ENCODE results near the gene SLC1A7. TPM values are rescaled to one million over a fixed set of nuclear protein-coding genes. Genes with fewer than 3 reads are reported as not detected.

SLC1A7 gene
- total and polyA plus RNA-seq, 2 donors (not counting 1 experiment from before 2014, with no cell fraction given) = 0.10 TPM; not detected in 1

DNA sequence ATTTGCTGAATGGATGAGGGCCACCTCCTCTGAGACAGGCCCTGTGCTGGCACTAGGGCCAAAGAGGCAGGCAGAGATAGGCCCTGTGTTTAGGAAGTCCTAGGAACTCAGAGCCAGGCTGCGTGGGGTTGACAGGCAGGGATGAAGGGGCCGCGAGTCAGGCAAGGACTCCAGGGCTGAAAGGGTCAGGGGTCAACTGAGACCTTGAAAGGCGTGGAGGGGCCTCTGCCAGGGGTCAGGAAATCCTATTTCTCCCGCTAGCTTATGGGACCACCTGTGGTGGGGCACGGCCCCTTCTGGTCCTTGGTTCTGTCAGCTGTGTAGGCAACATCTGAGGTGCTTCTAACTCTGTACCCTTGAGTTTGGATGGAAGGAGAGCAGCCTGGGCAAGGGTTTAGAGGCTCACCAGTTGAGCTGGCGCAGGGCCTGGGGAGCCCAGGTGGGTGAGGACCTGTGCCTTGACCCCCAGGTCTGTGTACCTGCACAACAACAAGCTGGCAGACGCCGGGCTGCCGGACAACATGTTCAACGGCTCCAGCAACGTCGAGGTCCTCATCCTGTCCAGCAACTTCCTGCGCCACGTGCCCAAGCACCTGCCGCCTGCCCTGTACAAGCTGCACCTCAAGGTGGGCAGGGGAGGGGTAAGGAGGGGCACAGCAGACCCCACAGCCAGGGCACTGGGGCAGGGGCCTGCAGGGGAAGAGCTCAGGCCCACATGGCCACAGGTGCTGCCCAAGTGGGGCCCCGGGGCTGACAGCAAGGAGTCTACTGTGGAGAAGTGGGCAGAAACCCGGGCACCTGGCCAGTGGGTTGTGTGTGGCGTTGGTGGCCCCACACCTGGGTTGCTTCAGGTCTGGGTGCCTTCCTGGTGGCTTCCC, 65.5 kb downstream of the SLC1A7 start:
- Histone ChIP-seq H3K79me2 (ENCODE audit: control insufficient read depth, insufficient read depth, low read length) (no peaks in the 10 kb centered on the region), H3K27ac (ENCODE audit: low read length in 2 of 2) (no peak overlapping the region), H4K20me1 (ENCODE audit: control insufficient read depth, insufficient read depth, low read length, poor library complexity, severe bottlenecking) (no peaks in the 10 kb centered on the region), H3K36me3 (replicated peaks in 1 of 2; ENCODE audit: control extremely low read depth in 1 of 2, control insufficient read depth in 1 of 2, extremely low read depth in 1 of 2, insufficient read depth in 2 of 2, low read length in 1 of 2) (no peaks in the 10 kb centered on the region), H2AFZ (ENCODE audit: insufficient read depth, low read depth, low read length, poor library complexity, severe bottlenecking) (no peak overlapping the region), H3K4me2 (replicated peaks; ENCODE audit: low read depth, low read length, poor library complexity, severe bottlenecking) (no peak overlapping the region), H3K9me3 (ENCODE audit: control extremely low read depth in 1 of 3, control insufficient read depth in 2 of 3, insufficient read depth in 1 of 3, low read length in 2 of 3) (no peaks in the 10 kb centered on the region), H3K4me1 (ENCODE audit: control insufficient read depth in 2 of 2, insufficient read depth in 2 of 2, low read length in 2 of 2) (no peaks in the 10 kb centered on the region), H3K9ac (ENCODE audit: low read length) (no peak overlapping the region), H3K4me3 (ENCODE audit: control extremely low read depth in 1 of 5, extremely low read depth in 1 of 5, insufficient read depth in 1 of 5, low read depth in 2 of 5, low read length in 4 of 5) (no peak overlapping the region), H3K27me3 (replicated peaks in 1 of 4; ENCODE audit: control extremely low read depth in 1 of 4, control insufficient read depth in 3 of 4, insufficient read depth in 4 of 4, low read length in 3 of 4) (no peaks in the 10 kb centered on the region)
- no peak for DNase-seq
- Mint-ChIP-seq H3K27me3 (no peaks in the 10 kb centered on the region), H3K9me3 (ENCODE audit: insufficient read depth) (no peaks in the 10 kb centered on the region), H3K4me1 (no peaks in the 10 kb centered on the region), H3K27ac (no peak overlapping the region), H3K4me3 (no peak overlapping the region)
- TF ChIP-seq, protein P1, sequence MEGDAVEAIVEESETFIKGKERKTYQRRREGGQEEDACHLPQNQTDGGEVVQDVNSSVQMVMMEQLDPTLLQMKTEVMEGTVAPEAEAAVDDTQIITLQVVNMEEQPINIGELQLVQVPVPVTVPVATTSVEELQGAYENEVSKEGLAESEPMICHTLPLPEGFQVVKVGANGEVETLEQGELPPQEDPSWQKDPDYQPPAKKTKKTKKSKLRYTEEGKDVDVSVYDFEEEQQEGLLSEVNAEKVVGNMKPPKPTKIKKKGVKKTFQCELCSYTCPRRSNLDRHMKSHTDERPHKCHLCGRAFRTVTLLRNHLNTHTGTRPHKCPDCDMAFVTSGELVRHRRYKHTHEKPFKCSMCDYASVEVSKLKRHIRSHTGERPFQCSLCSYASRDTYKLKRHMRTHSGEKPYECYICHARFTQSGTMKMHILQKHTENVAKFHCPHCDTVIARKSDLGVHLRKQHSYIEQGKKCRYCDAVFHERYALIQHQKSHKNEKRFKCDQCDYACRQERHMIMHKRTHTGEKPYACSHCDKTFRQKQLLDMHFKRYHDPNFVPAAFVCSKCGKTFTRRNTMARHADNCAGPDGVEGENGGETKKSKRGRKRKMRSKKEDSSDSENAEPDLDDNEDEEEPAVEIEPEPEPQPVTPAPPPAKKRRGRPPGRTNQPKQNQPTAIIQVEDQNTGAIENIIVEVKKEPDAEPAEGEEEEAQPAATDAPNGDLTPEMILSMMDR (IDR thresholded peaks at IDR 0.05) = no peak
- no peak for TF ChIP-seq EZH2 (IDR thresholded peaks at IDR 0.05; ENCODE audit: borderline replicate concordance, insufficient read depth, low read depth, low read length, poor library complexity, severe bottlenecking)
- POLR2A ChIA-PET = no interaction called here
- CTCF ChIA-PET = no interaction called here
- 88% methylated on average over 19 of the region's 19 CpGs for WGBS (ENCODE audit: insufficient coverage)
- no peak for ATAC-seq (ENCODE audit: low read depth)
- intact Hi-C loops (cut with micrococcal nuclease) = no loop called here

- no peaks in the 10 kb centered on the region for H3K27me3 Mint-ChIP-seq
- 93% methylated on average over 9 of the region's 9 CpGs for WGBS (ENCODE audit: insufficient coverage)
Observed at GRCh38 chr1:53076165-53076564, 66.3 kb downstream of the SLC1A7 start.

More at GRCh38 chr1:53076165-53076564, 66.3 kb downstream of the SLC1A7 start:
- no peaks in the 10 kb centered on the region for H3K9me3 Mint-ChIP-seq (ENCODE audit: insufficient read depth)
- Histone ChIP-seq H3K79me2 (ENCODE audit: control insufficient read depth, insufficient read depth, low read length) (no peaks in the 10 kb centered on the region), H3K4me3 (ENCODE audit: control extremely low read depth in 1 of 5, extremely low read depth in 1 of 5, insufficient read depth in 1 of 5, low read depth in 2 of 5, low read length in 4 of 5) (no peak overlapping the region), H2AFZ (ENCODE audit: insufficient read depth, low read depth, low read length, poor library complexity, severe bottlenecking) (no peak overlapping the region), H3K27ac (ENCODE audit: low read length in 2 of 2) (no peak overlapping the region), H4K20me1 (ENCODE audit: control insufficient read depth, insufficient read depth, low read length, poor library complexity, severe bottlenecking) (no peaks in the 10 kb centered on the region), H3K9me3 (ENCODE audit: control extremely low read depth in 1 of 3, control insufficient read depth in 2 of 3, insufficient read depth in 1 of 3, low read length in 2 of 3) (no peaks in the 10 kb centered on the region), H3K9ac (ENCODE audit: low read length) (no peak overlapping the region), H3K27me3 (replicated peaks in 1 of 4; ENCODE audit: control extremely low read depth in 1 of 4, control insufficient read depth in 3 of 4, insufficient read depth in 4 of 4, low read length in 3 of 4) (no peaks in the 10 kb centered on the region), H3K36me3 (replicated peaks in 1 of 2; ENCODE audit: control extremely low read depth in 1 of 2, control insufficient read depth in 1 of 2, extremely low read depth in 1 of 2, insufficient read depth in 2 of 2, low read length in 1 of 2) (no peaks in the 10 kb centered on the region), H3K4me1 (ENCODE audit: control insufficient read depth in 2 of 2, insufficient read depth in 2 of 2, low read length in 2 of 2) (no peaks in the 10 kb centered on the region), H3K4me2 (replicated peaks; ENCODE audit: low read depth, low read length, poor library complexity, severe bottlenecking) (no peak overlapping the region)
- ATAC-seq (ENCODE audit: low read depth) (no peak), DNase-seq (no peak)
- no peaks in the 10 kb centered on the region for H3K4me1 Mint-ChIP-seq
- CTCF ChIA-PET = no interaction called here
- POLR2A ChIA-PET = no interaction called here
- TF ChIP-seq EZH2 (IDR thresholded peaks at IDR 0.05; ENCODE audit: borderline replicate concordance, insufficient read depth, low read depth, low read length, poor library complexity, severe bottlenecking) = no peak
- TF ChIP-seq, protein P1 (IDR thresholded peaks at IDR 0.05) = no peak
- H3K27ac Mint-ChIP-seq = no peak overlapping the region
- no peak overlapping the region for H3K4me3 Mint-ChIP-seq
- intact Hi-C loops (cut with micrococcal nuclease) = no loop called here
